DMS 273 treated with DMSO at 0.1 percent for 48 hours (cell line): Measurements from ENCODE around the gene IRS2.
A peak's percentile ranks its signal among the peaks of the same experiment; 100 is the strongest.

ENCODE experiments used
- DNase-seq: peaks from one replicate; lab custom pipeline; 2025; lab: John Stamatoyannopoulos, UW

IRS2 gene

GRCh38 chr13:109779876-109780510, 6.4 kb downstream of the IRS2 start:
- no peak for DNase-seq

- no peak for DNase-seq
Observed at GRCh38 chr13:109779074-109779473, 7.3 kb downstream of the IRS2 start.

GRCh38 chr13:109778102-109778542, 8.3 kb downstream of the IRS2 start:
- no peak for DNase-seq

GRCh38 chr13:109776575-109776974, 9.8 kb downstream of the IRS2 start:
- no peak for DNase-seq

GRCh38 chr13:109773786-109774185, 12.6 kb downstream of the IRS2 start:
- DNase-seq: no peak

- no peak for DNase-seq
Observed at GRCh38 chr13:109773276-109773675, 13.1 kb downstream of the IRS2 start.

GRCh38 chr13:109771926-109772325, 14.5 kb downstream of the IRS2 start:
- DNase-seq: no peak

- no peak for DNase-seq
Observed at GRCh38 chr13:109770436-109770835, 15.9 kb downstream of the IRS2 start.

- DNase-seq: no peak
Observed at GRCh38 chr13:109769921-109770320, 16.5 kb downstream of the IRS2 start.

- DNase-seq: no peak
Observed at GRCh38 chr13:109769275-109769674, 17.1 kb downstream of the IRS2 start.

- no peak for DNase-seq
Observed at GRCh38 chr13:109768616-109769015, 17.8 kb downstream of the IRS2 start.

GRCh38 chr13:109768176-109768575, 18.2 kb downstream of the IRS2 start:
- no peak for DNase-seq

GRCh38 chr13:109767023-109767422, 19.4 kb downstream of the IRS2 start:
- DNase-seq: no peak

- peak; percentile 38 for DNase-seq
Observed at GRCh38 chr13:109764470-109765291, 21.7 kb downstream of the IRS2 start.

- no peak for DNase-seq
Observed at GRCh38 chr13:109764045-109764444, 22.3 kb downstream of the IRS2 start.

GRCh38 chr13:109762791-109763190, 23.6 kb downstream of the IRS2 start:
- DNase-seq: no peak

- DNase-seq: no peak
Observed at GRCh38 chr13:109761695-109762094, 24.7 kb downstream of the IRS2 start.

- DNase-seq: no peak
Observed at GRCh38 chr13:109760951-109761350, 25.4 kb downstream of the IRS2 start.

GRCh38 chr13:109760402-109760801, 26.0 kb downstream of the IRS2 start:
- no peak for DNase-seq

GRCh38 chr13:109759609-109760008, 26.8 kb downstream of the IRS2 start:
- no peak for DNase-seq

GRCh38 chr13:109758937-109759480, 27.4 kb downstream of the IRS2 start:
- DNase-seq: no peak

- no peak for DNase-seq
Observed at GRCh38 chr13:109756778-109757177, 29.6 kb downstream of the IRS2 start.

GRCh38 chr13:109755997-109756396, 30.4 kb downstream of the IRS2 start:
- no peak for DNase-seq
